Measurements from ENCODE around the gene OR51B4.

- no peak for TF ChIP-seq CTCF (conservative IDR thresholded peaks at IDR 0.05; ENCODE audit: low read depth in 2 of 2)
- TF ChIP-seq POLR2AphosphoS5 (IDR thresholded peaks at IDR 0.05; ENCODE audit: low read depth) = no peak
Observed at GRCh38 chr11:5286901-5287300, 14.8 kb downstream of the OR51B4 start.
